HG03139 (cell line): Measurements from ENCODE around the gene ORC6.
A peak's percentile ranks its signal among the peaks of the same experiment; 100 is the strongest.

Source experiments
- ATAC-seq: cut with Tn5 transposase; IDR thresholded peaks from one replicate; pipeline ENCODE4 v1.9.1; 2021; ENCODE audit not compliant: unreplicated experiment

Gene ORC6

DNA sequence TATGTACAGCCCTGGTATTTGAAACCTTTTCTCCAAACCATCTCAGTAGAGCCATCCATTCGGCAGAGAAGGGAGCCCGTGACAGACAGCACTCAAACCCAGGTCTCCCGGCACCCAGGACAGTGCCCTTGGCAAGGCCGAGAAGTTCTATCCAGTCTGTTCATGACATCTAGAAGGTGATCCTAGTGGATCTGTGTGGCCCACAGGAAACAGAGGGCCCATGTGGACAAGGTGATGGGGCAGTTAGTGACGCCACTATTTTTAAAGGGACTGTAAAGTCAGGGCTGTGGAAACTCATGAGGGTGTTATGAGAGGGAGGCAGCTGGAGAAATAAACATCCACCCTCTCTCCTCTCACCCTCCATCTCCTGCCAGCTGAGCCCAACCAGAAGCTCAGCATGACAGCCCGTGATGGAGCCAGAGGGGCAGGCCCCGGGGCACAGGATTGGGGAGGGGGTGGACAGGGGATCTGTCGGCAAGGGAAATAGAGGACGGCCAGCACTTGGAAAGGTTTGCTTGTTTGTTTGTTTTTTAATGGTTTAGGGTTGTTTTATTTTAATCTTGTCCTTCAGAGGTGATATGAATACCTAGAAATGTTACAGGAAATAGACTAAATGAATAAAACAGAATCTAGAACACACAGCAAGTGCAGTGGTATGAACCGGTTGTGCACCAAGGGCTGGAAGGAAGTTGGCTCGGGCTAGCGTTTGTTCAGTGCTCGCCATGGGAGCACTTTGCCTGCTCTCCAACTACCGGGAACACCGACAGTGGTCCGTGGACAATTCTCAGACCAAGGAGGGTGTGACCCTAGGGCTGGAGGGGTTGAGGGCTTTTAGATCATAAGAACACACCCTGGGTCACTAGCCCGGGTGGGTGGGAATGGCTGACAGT is 41.6 kb downstream of the ORC6 start:
- no peak for ATAC-seq

- ATAC-seq, result no peak
Measured at GRCh38 chr16:46731691-46732555, 42.5 kb downstream of the ORC6 start.

DNA sequence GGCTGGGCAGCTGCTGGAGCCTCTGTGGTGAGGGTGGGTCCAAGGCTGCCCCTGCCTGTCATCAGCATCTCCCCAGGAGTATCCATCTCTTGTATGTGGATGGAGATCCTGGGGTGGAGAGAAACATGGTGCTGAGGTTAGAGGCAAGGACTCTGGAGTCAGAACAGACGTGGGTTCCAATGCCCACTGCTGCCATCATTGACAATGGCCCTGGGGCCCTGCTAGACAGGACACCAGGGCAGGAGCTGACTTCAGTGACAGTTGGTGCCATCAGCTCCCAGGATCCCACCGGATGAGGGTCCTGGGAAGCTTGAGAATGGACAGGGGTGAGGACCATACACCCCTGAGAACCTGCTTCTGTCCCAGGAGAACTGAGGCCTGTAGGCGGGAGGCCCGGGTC is 43.1 kb downstream of the ORC6 start:
- no peak for ATAC-seq

DNA sequence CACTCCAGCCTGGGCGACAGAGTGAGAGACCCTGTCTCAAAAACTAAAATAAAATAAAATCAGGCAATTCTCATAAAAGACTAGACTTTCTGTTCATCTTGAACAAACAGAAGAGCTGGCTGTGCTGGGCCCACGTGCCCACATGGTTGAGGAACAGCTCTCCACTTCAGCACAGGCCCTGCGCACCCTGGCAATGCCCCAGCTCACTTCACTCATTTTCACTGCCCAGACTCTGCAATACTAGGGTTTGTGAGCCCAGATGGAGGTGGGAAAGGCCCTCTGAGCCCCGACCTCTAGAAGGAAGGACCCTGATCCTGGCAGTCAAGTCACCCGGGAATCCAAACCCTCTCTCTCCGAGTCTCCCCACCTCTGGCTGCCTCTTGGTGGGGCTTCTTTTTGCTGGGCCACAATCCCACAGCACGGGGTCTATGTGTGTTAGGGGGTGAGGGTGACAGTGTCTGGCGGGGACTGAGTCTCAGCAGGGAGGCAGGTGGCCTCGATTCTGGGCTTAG is 43.9 kb downstream of the ORC6 start:
- no peak for ATAC-seq

DNA sequence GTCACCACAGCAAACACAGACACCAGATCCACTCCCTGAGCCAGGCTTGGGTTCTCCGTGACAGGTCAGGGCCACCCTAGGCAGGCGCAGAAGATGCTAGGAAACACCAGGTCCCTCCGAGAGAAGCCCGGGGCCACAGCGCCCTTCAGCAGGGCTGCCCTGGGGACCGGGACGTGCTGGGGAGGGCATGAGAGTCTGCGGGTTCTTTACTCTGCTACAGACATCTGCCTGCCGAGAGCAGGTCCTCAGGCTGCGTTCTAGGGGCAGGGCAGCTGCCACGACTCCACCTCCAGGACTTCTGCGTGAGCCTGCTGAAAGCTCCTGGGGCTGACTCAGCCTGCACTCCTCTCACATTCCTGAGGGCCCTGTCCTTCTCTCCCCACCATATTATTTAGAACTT is 47.2 kb downstream of the ORC6 start:
- no peak for ATAC-seq

- no peak for ATAC-seq
Measured at GRCh38 chr16:46737621-46738214, 48.3 kb downstream of the ORC6 start.

DNA sequence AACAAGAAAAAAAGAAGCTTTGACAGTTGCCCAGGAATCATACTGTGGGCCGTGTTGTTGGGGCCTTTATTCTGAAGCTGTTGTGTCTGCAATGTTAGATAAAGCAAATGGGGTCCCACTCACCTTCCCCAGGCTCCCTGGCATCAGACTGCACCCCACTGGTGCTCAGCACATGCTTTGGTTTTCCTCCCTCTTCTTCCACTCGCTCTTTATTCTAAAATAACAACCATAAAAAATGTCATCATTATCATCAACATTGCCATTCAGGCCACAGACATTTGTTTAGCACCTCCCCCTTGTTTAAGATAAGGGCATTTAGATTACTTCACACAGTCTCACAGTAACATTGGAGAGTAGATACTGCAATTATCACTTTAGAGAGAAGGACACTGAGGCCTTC is 50.5 kb downstream of the ORC6 start:
- ATAC-seq, result no peak

- peak; percentile 63 for ATAC-seq
Measured at GRCh38 chr16:46743232-46743719, 53.8 kb downstream of the ORC6 start.

DNA sequence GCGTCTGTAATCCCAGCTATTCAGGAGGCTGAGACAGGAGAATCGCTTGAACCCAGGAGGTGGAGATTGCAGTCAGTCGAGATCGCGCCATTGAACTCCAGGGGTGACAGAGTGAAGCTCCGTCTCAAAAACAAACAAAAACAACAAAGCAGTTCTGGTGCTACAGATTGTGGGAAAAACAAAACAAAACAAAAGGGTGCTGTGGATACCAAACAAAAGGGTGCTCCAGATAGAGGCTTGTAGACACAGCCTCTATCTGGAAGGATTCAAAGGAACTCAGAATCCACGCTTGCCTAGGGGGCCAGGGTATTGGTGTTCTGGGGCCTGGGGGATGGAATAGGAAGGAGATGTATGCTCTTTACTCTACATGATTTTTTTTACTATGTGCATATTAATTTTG is 56.2 kb downstream of the ORC6 start:
- ATAC-seq, result no peak

DNA sequence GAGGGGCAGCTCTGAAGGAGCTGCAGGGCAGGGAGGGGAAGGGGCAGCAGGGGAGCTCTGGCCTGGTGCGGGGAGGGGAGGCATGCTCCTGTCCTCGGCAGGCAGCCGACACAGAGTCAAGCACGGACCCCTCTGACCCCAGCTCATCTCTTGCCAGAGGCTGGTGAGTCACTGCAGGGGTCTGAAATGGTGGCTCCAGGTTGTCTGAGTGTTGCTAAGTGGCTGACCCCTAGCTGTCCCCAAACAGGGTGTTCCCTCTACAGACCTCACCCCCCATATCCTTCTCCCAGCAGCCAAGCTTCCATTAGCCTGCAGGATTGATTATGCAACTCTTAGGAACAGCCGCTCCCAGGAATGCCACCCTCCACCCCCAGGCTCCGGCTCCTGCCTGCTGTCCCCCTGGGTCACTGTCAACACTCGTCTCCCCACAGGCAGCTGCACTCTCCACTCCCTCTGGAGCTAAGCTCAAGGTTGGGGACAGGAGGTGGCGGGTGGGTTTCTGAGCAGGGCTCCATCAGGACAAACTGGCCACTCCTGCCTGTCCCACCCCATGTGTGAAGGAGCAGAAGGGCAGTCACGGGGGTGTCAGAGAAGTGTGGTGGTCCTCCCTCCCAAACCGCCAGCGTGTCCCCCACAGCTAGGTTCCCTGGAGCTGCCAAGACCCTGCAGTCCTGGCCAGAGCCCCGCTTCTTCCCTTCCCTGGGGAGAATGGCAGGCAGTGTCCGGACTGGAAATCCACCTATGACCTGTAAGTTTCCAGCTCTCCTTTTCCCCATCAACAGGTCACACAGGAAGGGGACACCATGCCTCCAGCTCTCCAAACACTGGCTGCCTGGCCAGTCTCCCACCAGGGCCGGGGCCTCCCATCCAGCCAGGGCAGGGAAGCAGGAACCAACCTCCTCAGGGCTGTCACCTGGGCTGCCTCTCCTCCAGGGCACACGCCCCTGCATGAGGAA is 57.6 kb downstream of the ORC6 start:
- ATAC-seq, result no peak
